Measurements from ENCODE around the gene OOEP. TPM values are rescaled to one million over a fixed set of nuclear protein-coding genes. Genes with fewer than 3 reads are reported as not detected.

The OOEP gene
- total and polyA plus RNA-seq, 9 donors, result 0.16 TPM; not detected in 8

- no peak for DNase-seq
- WGBS (ENCODE audit: insufficient coverage), result 100% methylated on average over 1 of the region's 4 CpGs
- H3K36me3 ChIP-seq (ENCODE audit: control insufficient read depth, insufficient read depth, low read length), result no peaks in the 10 kb centered on the region
- H3K27me3 ChIP-seq (ENCODE audit: control insufficient read depth, insufficient read depth, low read length), result no peaks in the 10 kb centered on the region
- peaks cover 10% of the 10 kb centered on the region for H3K9me3 ChIP-seq (replicated peaks; ENCODE audit: control insufficient read depth, low read depth, low read length)
- H3K4me1 ChIP-seq (ENCODE audit: control insufficient read depth, insufficient read depth, low read length), result no peaks in the 10 kb centered on the region
- H3K27ac ChIP-seq (ENCODE audit: low read length), result no peak overlapping the region
- no peak overlapping the region for H3K4me3 ChIP-seq (ENCODE audit: low read length)
Measured at GRCh38 chr6:73368675-73369074, 1.0 kb downstream of the OOEP start.

- no peaks in the 10 kb centered on the region for H3K36me3 ChIP-seq (ENCODE audit: control insufficient read depth, insufficient read depth, low read length)
- DNase-seq, result no peak
- H3K4me1 ChIP-seq (ENCODE audit: control insufficient read depth, insufficient read depth, low read length), result no peaks in the 10 kb centered on the region
- H3K27ac ChIP-seq (ENCODE audit: low read length), result no peak overlapping the region
- H3K27me3 ChIP-seq (ENCODE audit: control insufficient read depth, insufficient read depth, low read length), result no peaks in the 10 kb centered on the region
- peaks cover 16% of the 10 kb centered on the region for H3K9me3 ChIP-seq (replicated peaks; ENCODE audit: control insufficient read depth, low read depth, low read length)
- WGBS (ENCODE audit: insufficient coverage), result 86% methylated on average over 11 of the region's 16 CpGs
- no peak overlapping the region for H3K4me3 ChIP-seq (ENCODE audit: low read length)
Measured at GRCh38 chr6:73367761-73368355, 1.8 kb downstream of the OOEP start.

- peaks cover 7% of the 10 kb centered on the region for H3K9me3 ChIP-seq (replicated peaks; ENCODE audit: control insufficient read depth, low read depth, low read length)
- H3K4me3 ChIP-seq (ENCODE audit: low read length), result no peak overlapping the region
- H3K4me1 ChIP-seq (ENCODE audit: control insufficient read depth, insufficient read depth, low read length), result no peaks in the 10 kb centered on the region
- no peaks in the 10 kb centered on the region for H3K36me3 ChIP-seq (ENCODE audit: control insufficient read depth, insufficient read depth, low read length)
- peaks cover 2% of the 10 kb centered on the region for H3K27me3 ChIP-seq (ENCODE audit: control insufficient read depth, insufficient read depth, low read length)
- WGBS (ENCODE audit: insufficient coverage), result 88% methylated on average over 7 of the region's 9 CpGs
- DNase-seq, result no peak
- no peak overlapping the region for H3K27ac ChIP-seq (ENCODE audit: low read length)
Measured at GRCh38 chr6:73364549-73364948, 5.1 kb downstream of the OOEP start.

- Histone ChIP-seq H3K4me1 (ENCODE audit: control insufficient read depth, insufficient read depth, low read length) (no peaks in the 10 kb centered on the region), H3K4me3 (ENCODE audit: low read length) (no peak overlapping the region), H3K9me3 (replicated peaks; ENCODE audit: control insufficient read depth, low read depth, low read length) (peaks cover 7% of the 10 kb centered on the region), H3K27me3 (ENCODE audit: control insufficient read depth, insufficient read depth, low read length) (peaks cover 2% of the 10 kb centered on the region), H3K36me3 (ENCODE audit: control insufficient read depth, insufficient read depth, low read length) (no peaks in the 10 kb centered on the region), H3K27ac (ENCODE audit: low read length) (no peak overlapping the region)
- DNase-seq, result no peak
- 95% methylated on average over 12 of the region's 14 CpGs for WGBS (ENCODE audit: insufficient coverage)
Measured at GRCh38 chr6:73364121-73364520, 5.6 kb downstream of the OOEP start.

GRCh38 chr6:73363537-73363875, 6.2 kb downstream of the OOEP start:
- Histone ChIP-seq H3K4me1 (ENCODE audit: control insufficient read depth, insufficient read depth, low read length) (no peaks in the 10 kb centered on the region), H3K9me3 (replicated peaks; ENCODE audit: control insufficient read depth, low read depth, low read length) (peaks cover 7% of the 10 kb centered on the region), H3K27ac (ENCODE audit: low read length) (no peak overlapping the region), H3K36me3 (ENCODE audit: control insufficient read depth, insufficient read depth, low read length) (no peaks in the 10 kb centered on the region), H3K4me3 (ENCODE audit: low read length) (no peak overlapping the region), H3K27me3 (ENCODE audit: control insufficient read depth, insufficient read depth, low read length) (peaks cover 2% of the 10 kb centered on the region)
- 96% methylated on average over 23 of the region's 23 CpGs for WGBS (ENCODE audit: insufficient coverage)
- DNase-seq, result no peak

- WGBS (ENCODE audit: insufficient coverage), result 89% methylated on average over 17 of the region's 31 CpGs
- peaks cover 7% of the 10 kb centered on the region for H3K9me3 ChIP-seq (replicated peaks; ENCODE audit: control insufficient read depth, low read depth, low read length)
- DNase-seq, result no peak
- no peaks in the 10 kb centered on the region for H3K36me3 ChIP-seq (ENCODE audit: control insufficient read depth, insufficient read depth, low read length)
- no peaks in the 10 kb centered on the region for H3K4me1 ChIP-seq (ENCODE audit: control insufficient read depth, insufficient read depth, low read length)
- H3K4me3 ChIP-seq (ENCODE audit: low read length), result no peak overlapping the region
- H3K27ac ChIP-seq (ENCODE audit: low read length), result no peak overlapping the region
- peaks cover 2% of the 10 kb centered on the region for H3K27me3 ChIP-seq (ENCODE audit: control insufficient read depth, insufficient read depth, low read length)
Measured at GRCh38 chr6:73362869-73363536, 6.7 kb downstream of the OOEP start.

GRCh38 chr6:73362358-73362757, 7.3 kb downstream of the OOEP start, which contains the start of gene KHDC3L:
Gene KHDC3L (plus strand): TSS chr6:73362658. CDS start chr6:73362730, 72 bp downstream.
- H3K36me3 ChIP-seq (ENCODE audit: control insufficient read depth, insufficient read depth, low read length), result no peaks in the 10 kb centered on the region
- peaks cover 7% of the 10 kb centered on the region for H3K9me3 ChIP-seq (replicated peaks; ENCODE audit: control insufficient read depth, low read depth, low read length)
- H3K4me3 ChIP-seq (ENCODE audit: low read length), result no peak within 1 kb of the TSS
- 84% methylated on average over 23 of the region's 23 CpGs for WGBS (ENCODE audit: insufficient coverage)
- no peak within 1 kb of the TSS for H3K27ac ChIP-seq (ENCODE audit: low read length)
- no peak for DNase-seq
- H3K27me3 ChIP-seq (ENCODE audit: control insufficient read depth, insufficient read depth, low read length), result peaks cover 2% of the 10 kb centered on the region
- no peaks in the 10 kb centered on the region for H3K4me1 ChIP-seq (ENCODE audit: control insufficient read depth, insufficient read depth, low read length)

- 87% methylated on average over 53 of the region's 59 CpGs for WGBS (ENCODE audit: insufficient coverage)
- H3K4me3 ChIP-seq (ENCODE audit: low read length), result no peak within 1 kb of the TSS
- no peaks in the 10 kb centered on the region for H3K9me3 ChIP-seq (replicated peaks; ENCODE audit: control insufficient read depth, low read depth, low read length)
- DNase-seq, result no peak
- peaks cover 10% of the 10 kb centered on the region for H3K27me3 ChIP-seq (ENCODE audit: control insufficient read depth, insufficient read depth, low read length)
- no peak within 1 kb of the TSS for H3K27ac ChIP-seq (ENCODE audit: low read length)
- no peaks in the 10 kb centered on the region for H3K36me3 ChIP-seq (ENCODE audit: control insufficient read depth, insufficient read depth, low read length)
- no peaks in the 10 kb centered on the region for H3K4me1 ChIP-seq (ENCODE audit: control insufficient read depth, insufficient read depth, low read length)
Measured at GRCh38 chr6:73353636-73354593, 15.8 kb downstream of the OOEP start, which contains the start of gene DPPA5. Gene DPPA5 (minus strand): TSS chr6:73354276. CDS start chr6:73354225, 51 bp downstream.

- no peaks in the 10 kb centered on the region for H3K9me3 ChIP-seq (replicated peaks; ENCODE audit: control insufficient read depth, low read depth, low read length)
- no peak for DNase-seq
- no peaks in the 10 kb centered on the region for H3K4me1 ChIP-seq (ENCODE audit: control insufficient read depth, insufficient read depth, low read length)
- no peaks in the 10 kb centered on the region for H3K36me3 ChIP-seq (ENCODE audit: control insufficient read depth, insufficient read depth, low read length)
- peaks cover 21% of the 10 kb centered on the region for H3K27me3 ChIP-seq (ENCODE audit: control insufficient read depth, insufficient read depth, low read length)
- H3K4me3 ChIP-seq (ENCODE audit: low read length), result no peak overlapping the region
- no CpG with 5 or more reads among the region's 6 CpGs for WGBS (ENCODE audit: insufficient coverage)
- H3K27ac ChIP-seq (ENCODE audit: low read length), result no peak overlapping the region
Measured at GRCh38 chr6:73349311-73349710, 20.4 kb downstream of the OOEP start.
